Dermis blood vessel endothelial cell (primary cell): ENCODE results near the gene SH3D21. TPM values are rescaled to one million over a fixed set of nuclear protein-coding genes. Genes with fewer than 3 reads are reported as not detected.

Experiments
- DNase-seq: peaks from one replicate; pipeline ENCODE4 v3.0.0; 2010
- total RNA-seq: library from RNA; depleted of rRNA; stranded (reverse); fragments of >200 nt; gene quantifications from 2 replicates; pipeline ENCODE4 v1.2.3, GENCODE V29; 2014

The SH3D21 gene
- 0.74 and 1.5 TPM in 2 replicates for total RNA-seq

DNA sequence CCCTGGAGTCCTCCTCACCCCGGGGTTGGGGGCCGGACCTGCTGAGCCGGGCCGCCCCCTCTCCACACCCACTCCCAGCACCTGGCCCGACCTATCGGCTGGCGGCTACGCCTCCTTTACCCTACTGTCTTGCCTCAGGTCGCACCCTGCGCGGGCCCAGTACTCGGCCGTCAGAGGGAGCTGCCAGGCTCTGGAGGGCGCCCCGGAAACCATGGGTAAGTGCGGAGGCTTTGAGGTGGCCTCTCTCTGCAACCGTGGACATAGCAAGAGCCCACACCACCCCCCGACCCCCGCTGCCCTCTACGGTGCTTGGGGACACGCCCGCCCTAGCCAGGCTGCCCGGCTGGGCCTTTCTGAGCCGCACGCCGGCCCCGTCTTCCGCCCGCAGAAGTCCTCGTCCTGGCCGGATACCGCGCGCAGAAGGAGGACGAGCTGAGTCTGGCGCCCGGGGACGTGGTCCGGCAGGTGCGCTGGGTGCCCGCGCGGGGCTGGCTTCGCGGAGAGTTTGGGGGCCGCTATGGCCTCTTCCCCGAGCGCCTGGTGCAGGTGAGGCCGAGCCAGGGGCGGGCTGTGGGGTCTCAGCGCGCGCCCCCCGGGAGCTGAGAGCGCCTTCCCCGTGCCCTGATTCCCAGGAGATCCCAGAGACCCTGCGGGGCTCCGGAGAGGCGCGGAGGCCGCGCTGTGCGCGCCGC lies at the start of gene SH3D21:
TSS of gene SH3D21 (plus strand) at position 159 of the 692 bp plus-strand sequence. CDS start at position 212, 53 bp downstream.
- DNase-seq = peak; percentile 47

- peak; percentile 41 for DNase-seq
These were observed 49.4 kb upstream of the SH3D21 start for GRCh38 chr1:36256558-36257374.

DNA sequence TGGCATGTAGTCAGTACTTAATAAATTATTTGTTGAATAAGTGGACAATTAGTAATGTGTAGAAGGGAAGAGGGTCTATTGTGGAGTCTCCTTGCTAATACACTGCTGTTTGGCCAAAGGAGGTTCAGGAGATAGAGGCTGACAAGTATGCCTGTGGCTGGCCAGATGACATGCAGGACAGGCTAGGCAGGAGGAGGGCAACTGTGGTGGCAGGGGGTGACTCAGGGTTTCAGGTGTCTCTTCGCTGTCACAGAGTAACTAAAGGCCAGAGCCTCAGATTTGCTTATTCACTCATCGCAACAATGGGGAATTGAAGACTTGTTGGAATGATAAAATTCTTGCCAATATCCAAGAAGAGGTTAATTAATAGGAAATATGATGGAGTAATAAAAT lies 48.8 kb upstream of the SH3D21 start:
- DNase-seq = peak; percentile 10

GRCh38 chr1:36258960-36259344 lies 47.2 kb upstream of the SH3D21 start:
- no peak for DNase-seq

- no peak for DNase-seq
These were observed 37.2 kb upstream of the SH3D21 start for GRCh38 chr1:36268981-36269380.

DNA sequence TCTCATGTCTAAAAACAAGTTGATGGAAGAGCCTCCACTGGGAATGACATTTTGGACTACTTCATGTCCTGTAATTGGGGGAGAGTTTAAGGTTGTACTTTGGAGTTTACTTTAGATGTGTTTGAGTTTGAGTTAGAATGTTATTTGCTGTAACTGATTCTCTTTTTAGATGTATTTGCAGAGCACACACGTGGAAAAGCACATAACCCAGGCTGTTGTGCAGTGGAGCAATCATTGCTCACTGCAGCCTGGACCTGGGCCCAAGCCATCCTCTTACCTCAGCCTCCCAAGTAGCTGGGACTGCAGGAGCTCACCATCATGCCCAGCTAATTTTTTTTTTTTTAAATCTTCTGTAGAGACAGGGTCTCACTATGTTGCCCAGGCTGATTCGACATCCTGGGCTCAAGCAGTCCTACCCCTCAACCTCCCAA lies 36.7 kb upstream of the SH3D21 start:
- DNase-seq = no peak

- DNase-seq = no peak
These were observed 33.1 kb upstream of the SH3D21 start for GRCh38 chr1:36273024-36273423.

- DNase-seq = no peak
These were observed 32.0 kb upstream of the SH3D21 start for GRCh38 chr1:36274201-36274600.

DNA sequence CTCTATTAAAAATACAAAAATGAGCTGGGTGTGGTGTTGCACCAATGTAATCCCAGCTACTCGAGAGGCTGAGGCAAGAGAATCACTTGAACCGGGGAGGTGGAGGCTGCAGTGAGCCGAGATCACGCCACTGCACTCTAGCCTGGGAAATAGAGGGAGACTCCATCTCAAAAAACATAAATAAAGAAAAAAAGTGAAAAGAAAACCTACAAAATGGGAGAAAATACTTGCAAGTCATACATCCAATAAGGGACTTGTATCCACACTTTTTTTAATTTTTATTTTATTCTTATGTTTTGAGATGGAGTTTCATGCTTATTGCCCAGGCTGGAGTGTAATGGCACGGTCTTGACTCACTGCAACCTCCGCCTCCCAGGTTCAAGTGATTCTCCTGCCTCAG lies 29.5 kb upstream of the SH3D21 start:
- DNase-seq = no peak

DNA sequence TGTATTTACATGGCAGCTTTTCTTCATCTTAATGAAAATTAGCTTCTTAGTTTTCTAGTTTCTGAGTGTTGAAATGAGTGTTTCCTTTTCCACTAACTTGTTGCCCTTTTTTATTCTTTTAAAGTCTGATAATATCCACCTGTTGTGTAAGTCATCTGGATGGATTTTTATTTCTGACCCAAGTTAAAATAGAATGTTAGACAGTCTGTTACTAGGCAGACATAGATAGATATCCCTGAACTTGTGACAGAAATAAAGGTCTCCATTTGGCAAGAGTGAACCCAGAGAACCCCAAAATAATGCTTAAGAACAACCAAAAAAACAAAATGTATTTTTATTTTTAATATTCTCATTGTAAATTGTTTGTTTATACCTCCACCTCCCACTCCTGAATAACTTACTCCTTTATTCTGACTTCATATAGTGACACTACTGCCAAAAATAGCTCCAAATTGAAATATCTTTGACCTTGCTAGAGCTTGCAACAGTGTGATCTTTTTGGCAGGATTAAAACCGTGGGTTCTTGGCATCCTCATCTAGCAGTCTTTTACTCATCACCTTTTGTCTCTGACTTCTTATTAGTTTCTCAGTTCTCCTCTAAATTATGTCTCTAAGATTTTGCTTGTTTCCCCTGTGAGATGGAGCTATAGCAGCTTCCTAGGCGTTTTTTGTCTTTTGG lies 26.9 kb upstream of the SH3D21 start:
- no peak for DNase-seq

- DNase-seq = no peak
These were observed 26.3 kb upstream of the SH3D21 start for GRCh38 chr1:36279789-36280296.

GRCh38 chr1:36284061-36284460 lies 22.1 kb upstream of the SH3D21 start:
- DNase-seq = no peak

GRCh38 chr1:36284517-36284916 lies 21.7 kb upstream of the SH3D21 start:
- DNase-seq = no peak

GRCh38 chr1:36285443-36286101 lies 20.6 kb upstream of the SH3D21 start:
- DNase-seq = peak; percentile 95

DNA sequence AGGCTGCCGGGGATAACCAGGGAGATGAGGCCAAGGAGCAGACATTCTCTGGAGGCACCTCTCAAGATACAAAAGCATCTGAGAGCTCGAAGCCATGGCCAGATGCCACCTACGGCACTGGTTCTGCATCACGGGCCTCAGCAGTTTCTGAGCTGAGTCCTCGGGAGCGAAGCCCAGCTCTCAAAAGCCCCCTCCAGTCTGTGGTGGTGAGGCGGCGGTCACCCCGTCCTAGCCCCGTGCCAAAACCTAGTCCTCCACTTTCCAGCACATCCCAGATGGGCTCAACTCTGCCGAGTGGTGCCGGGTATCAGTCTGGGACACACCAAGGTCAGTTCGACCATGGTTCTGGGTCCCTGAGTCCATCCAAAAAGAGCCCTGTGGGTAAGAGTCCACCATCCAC lies 19.4 kb upstream of the SH3D21 start:
- DNase-seq = no peak

GRCh38 chr1:36287595-36287994 lies 18.6 kb upstream of the SH3D21 start:
- no peak for DNase-seq

DNA sequence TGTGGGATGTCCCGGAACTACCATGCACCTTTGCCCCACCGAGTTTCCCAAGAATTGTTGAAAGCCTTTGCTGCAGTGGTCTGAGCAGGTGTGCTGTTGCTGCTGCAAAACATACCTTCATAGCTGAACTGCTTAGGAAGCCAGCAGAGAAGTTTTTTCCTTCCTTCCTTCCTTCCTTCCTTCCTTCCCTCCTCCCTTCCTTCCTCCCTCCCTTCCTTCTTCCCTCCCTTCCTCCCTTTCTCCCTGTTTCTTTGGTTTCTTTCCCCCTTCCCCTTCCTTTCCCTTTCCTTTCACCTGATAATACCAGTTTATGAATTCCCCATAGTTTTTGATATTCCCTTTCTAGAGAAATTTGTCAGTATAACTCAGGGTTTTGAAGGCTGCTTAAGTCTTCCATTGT lies 10.8 kb upstream of the SH3D21 start:
- no peak for DNase-seq

GRCh38 chr1:36297062-36297461 lies 9.1 kb upstream of the SH3D21 start:
- DNase-seq = no peak

DNA sequence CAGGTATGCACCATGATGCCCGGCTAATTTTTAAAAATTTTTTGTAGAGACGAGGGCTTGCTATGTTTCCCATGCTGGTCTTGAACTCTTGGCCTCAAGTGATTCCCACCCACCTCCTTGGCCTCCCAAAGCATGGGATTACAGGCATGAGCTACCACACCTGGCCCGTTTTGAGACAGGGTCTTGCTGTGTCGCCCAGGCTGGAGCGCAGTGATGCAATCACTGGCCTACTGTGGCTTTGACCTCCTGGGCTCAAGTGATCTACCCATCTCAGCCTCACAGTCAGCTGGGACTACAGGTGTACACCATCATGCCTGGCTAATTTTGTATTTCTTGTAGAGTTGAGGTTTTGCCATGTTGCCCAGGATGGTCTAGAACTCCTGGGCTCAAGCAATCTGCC lies 7.5 kb upstream of the SH3D21 start:
- DNase-seq = no peak

- peak; percentile 40 for DNase-seq
These were observed 5.6 kb upstream of the SH3D21 start for GRCh38 chr1:36300526-36300925.

DNA sequence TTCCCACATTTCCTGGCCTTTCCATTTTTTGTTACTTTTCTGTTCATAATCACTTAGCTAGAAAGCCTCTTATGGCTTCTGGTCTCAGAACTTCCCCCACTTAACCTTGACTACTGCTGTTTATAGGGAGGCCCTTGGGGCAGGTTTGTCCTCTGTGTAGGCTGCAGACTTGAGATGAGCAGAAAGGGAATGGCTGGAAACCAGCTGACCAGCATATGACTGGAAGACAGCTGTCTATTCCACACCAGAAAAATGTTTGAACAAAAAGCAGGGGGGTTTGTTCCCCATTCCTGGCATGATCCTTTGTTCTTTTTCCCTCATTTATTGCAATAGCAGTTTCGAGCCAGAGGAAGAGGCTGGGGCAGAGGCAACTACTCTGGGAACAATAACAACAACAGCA lies 4.9 kb upstream of the SH3D21 start:
- no peak for DNase-seq

GRCh38 chr1:36303244-36303643 lies 2.9 kb upstream of the SH3D21 start:
- no peak for DNase-seq
